ENCODE data around the gene SRCIN1. TPM values are rescaled to one million over a fixed set of nuclear protein-coding genes. Genes with fewer than 3 reads are reported as not detected.
"Not testable (repeated sequence)": the region's sequence is repeated elsewhere in the genome, so short reads cannot be mapped to it uniquely, and the experiment has no call there.

Gene SRCIN1
- total and polyA plus RNA-seq, 2 donors: 0.52 to 1.1 TPM

GRCh38 chr17:38538906-38539305, 66.8 kb downstream of the SRCIN1 start:
- H3K27me3 ChIP-seq (ENCODE audit: control insufficient read depth in 2 of 2, insufficient read depth in 1 of 2, low read length in 1 of 2): peaks cover 0 to 37% of the 10 kb centered on the region in 2 donors
- 97% methylated on average over 9 of the region's 9 CpGs for WGBS

GRCh38 chr17:38536661-38537060, 69.1 kb downstream of the SRCIN1 start:
- Histone ChIP-seq H3K27me3 (ENCODE audit: control insufficient read depth in 2 of 2, insufficient read depth in 1 of 2, low read length in 1 of 2) (peaks cover 0 to 46% of the 10 kb centered on the region in 2 donors), H3K36me3 (ENCODE audit: control insufficient read depth in 2 of 2, insufficient read depth in 2 of 2, low read length in 1 of 2) (no peaks in the 10 kb centered on the region), H3K4me3 (ENCODE audit: low read length in 2 of 2) (no peak overlapping the region), H3K9me3 (ENCODE audit: control insufficient read depth in 2 of 2, insufficient read depth in 1 of 2, low read length in 1 of 2) (no peaks in the 10 kb centered on the region), H3K4me1 (ENCODE audit: control insufficient read depth in 2 of 2, insufficient read depth in 2 of 2, low read length in 2 of 2) (no peaks in the 10 kb centered on the region), H3K27ac (ENCODE audit: low read depth in 1 of 2, low read length in 1 of 2) (no peak overlapping the region)
- no peak for DNase-seq (ENCODE audit: low read depth in 6 of 9, low spot score in 9 of 9)
- 97% methylated on average over 4 of the region's 4 CpGs for WGBS

More at GRCh38 chr17:38538906-38539305, 66.8 kb downstream of the SRCIN1 start:
- no peak overlapping the region for H3K4me3 ChIP-seq (ENCODE audit: low read length in 2 of 2)
- H3K4me1 ChIP-seq (ENCODE audit: control insufficient read depth in 2 of 2, insufficient read depth in 2 of 2, low read length in 2 of 2): no peaks in the 10 kb centered on the region
- H3K27ac ChIP-seq (ENCODE audit: low read depth in 1 of 2, low read length in 1 of 2): no peak overlapping the region
- no peaks in the 10 kb centered on the region for H3K9me3 ChIP-seq (ENCODE audit: control insufficient read depth in 2 of 2, insufficient read depth in 1 of 2, low read length in 1 of 2)
- no peaks in the 10 kb centered on the region for H3K36me3 ChIP-seq (ENCODE audit: control insufficient read depth in 2 of 2, insufficient read depth in 2 of 2, low read length in 1 of 2)
- DNase-seq (ENCODE audit: low read depth in 6 of 9, low spot score in 9 of 9): no peak

- Histone ChIP-seq H3K9me3 (ENCODE audit: control insufficient read depth in 2 of 2, insufficient read depth in 1 of 2, low read length in 1 of 2) (no peaks in the 10 kb centered on the region), H3K36me3 (ENCODE audit: control insufficient read depth in 2 of 2, insufficient read depth in 2 of 2, low read length in 1 of 2) (no peaks in the 10 kb centered on the region), H3K27me3 (ENCODE audit: control insufficient read depth in 2 of 2, insufficient read depth in 1 of 2, low read length in 1 of 2) (peaks cover 0 to 45% of the 10 kb centered on the region in 2 donors), H3K27ac (ENCODE audit: low read depth in 1 of 2, low read length in 1 of 2) (no peak overlapping the region), H3K4me1 (ENCODE audit: control insufficient read depth in 2 of 2, insufficient read depth in 2 of 2, low read length in 2 of 2) (no peaks in the 10 kb centered on the region), H3K4me3 (ENCODE audit: low read length in 2 of 2) (no peak overlapping the region)
- 93% methylated on average over 8 of the region's 8 CpGs for WGBS
- DNase-seq (ENCODE audit: low read depth in 6 of 9, low spot score in 9 of 9): no peak
Measured at GRCh38 chr17:38535886-38536285, 69.9 kb downstream of the SRCIN1 start.

GRCh38 chr17:38534498-38534885, 71.3 kb downstream of the SRCIN1 start:
- H3K27ac ChIP-seq (ENCODE audit: low read depth in 1 of 2, low read length in 1 of 2): no peak overlapping the region
- no peaks in the 10 kb centered on the region for H3K9me3 ChIP-seq (ENCODE audit: control insufficient read depth in 2 of 2, insufficient read depth in 1 of 2, low read length in 1 of 2)
- no peak for DNase-seq (ENCODE audit: low read depth in 6 of 9, low spot score in 9 of 9)
- no peak overlapping the region for H3K4me3 ChIP-seq (ENCODE audit: low read length in 2 of 2)
- H3K27me3 ChIP-seq (ENCODE audit: control insufficient read depth in 2 of 2, insufficient read depth in 1 of 2, low read length in 1 of 2): peaks cover 0 to 50% of the 10 kb centered on the region in 2 donors
- H3K4me1 ChIP-seq (ENCODE audit: control insufficient read depth in 2 of 2, insufficient read depth in 2 of 2, low read length in 2 of 2): no peaks in the 10 kb centered on the region
- no peaks in the 10 kb centered on the region for H3K36me3 ChIP-seq (ENCODE audit: control insufficient read depth in 2 of 2, insufficient read depth in 2 of 2, low read length in 1 of 2)
- 69% methylated on average over 7 of the region's 7 CpGs for WGBS

- no peak overlapping the region for H3K4me3 ChIP-seq (ENCODE audit: low read length in 2 of 2)
- peaks cover 0 to 48% of the 10 kb centered on the region in 2 donors for H3K27me3 ChIP-seq (ENCODE audit: control insufficient read depth in 2 of 2, insufficient read depth in 1 of 2, low read length in 1 of 2)
- no peak overlapping the region for H3K27ac ChIP-seq (ENCODE audit: low read depth in 1 of 2, low read length in 1 of 2)
- 85% methylated on average over 13 of the region's 13 CpGs for WGBS
- no peaks in the 10 kb centered on the region for H3K36me3 ChIP-seq (ENCODE audit: control insufficient read depth in 2 of 2, insufficient read depth in 2 of 2, low read length in 1 of 2)
- no peaks in the 10 kb centered on the region for H3K9me3 ChIP-seq (ENCODE audit: control insufficient read depth in 2 of 2, insufficient read depth in 1 of 2, low read length in 1 of 2)
- no peaks in the 10 kb centered on the region for H3K4me1 ChIP-seq (ENCODE audit: control insufficient read depth in 2 of 2, insufficient read depth in 2 of 2, low read length in 2 of 2)
- DNase-seq (ENCODE audit: low read depth in 6 of 9, low spot score in 9 of 9): no peak
Measured at GRCh38 chr17:38533866-38534497, 71.8 kb downstream of the SRCIN1 start.

- Histone ChIP-seq H3K4me3 (ENCODE audit: low read length in 2 of 2) (no peak overlapping the region), H3K27ac (ENCODE audit: low read depth in 1 of 2, low read length in 1 of 2) (no peak overlapping the region), H3K27me3 (ENCODE audit: control insufficient read depth in 2 of 2, insufficient read depth in 1 of 2, low read length in 1 of 2) (peaks cover 0 to 51% of the 10 kb centered on the region in 2 donors), H3K9me3 (ENCODE audit: control insufficient read depth in 2 of 2, insufficient read depth in 1 of 2, low read length in 1 of 2) (no peaks in the 10 kb centered on the region), H3K36me3 (ENCODE audit: control insufficient read depth in 2 of 2, insufficient read depth in 2 of 2, low read length in 1 of 2) (no peaks in the 10 kb centered on the region), H3K4me1 (ENCODE audit: control insufficient read depth in 2 of 2, insufficient read depth in 2 of 2, low read length in 2 of 2) (no peaks in the 10 kb centered on the region)
- DNase-seq (ENCODE audit: low read depth in 6 of 9, low spot score in 9 of 9): no peak
- WGBS: 87% methylated on average over 9 of the region's 9 CpGs
Measured at GRCh38 chr17:38533241-38533640, 72.5 kb downstream of the SRCIN1 start.

- Histone ChIP-seq H3K9me3 (ENCODE audit: control insufficient read depth in 2 of 2, insufficient read depth in 1 of 2, low read length in 1 of 2) (no peaks in the 10 kb centered on the region), H3K27ac (ENCODE audit: low read depth in 1 of 2, low read length in 1 of 2) (no peak overlapping the region), H3K4me3 (ENCODE audit: low read length in 2 of 2) (no peak overlapping the region), H3K4me1 (ENCODE audit: control insufficient read depth in 2 of 2, insufficient read depth in 2 of 2, low read length in 2 of 2) (no peaks in the 10 kb centered on the region), H3K27me3 (ENCODE audit: control insufficient read depth in 2 of 2, insufficient read depth in 1 of 2, low read length in 1 of 2) (peaks cover 0 to 55% of the 10 kb centered on the region in 2 donors), H3K36me3 (ENCODE audit: control insufficient read depth in 2 of 2, insufficient read depth in 2 of 2, low read length in 1 of 2) (no peaks in the 10 kb centered on the region)
- 86% methylated on average over 16 of the region's 16 CpGs for WGBS
- no peak for DNase-seq (ENCODE audit: low read depth in 6 of 9, low spot score in 9 of 9)
Measured at GRCh38 chr17:38532451-38532850, 73.3 kb downstream of the SRCIN1 start.

GRCh38 chr17:38531761-38532160, 74.0 kb downstream of the SRCIN1 start:
- not testable (repeated sequence) for H3K36me3 ChIP-seq (ENCODE audit: control insufficient read depth in 2 of 2, insufficient read depth in 2 of 2, low read length in 1 of 2); H3K4me1 ChIP-seq (ENCODE audit: control insufficient read depth in 2 of 2, insufficient read depth in 2 of 2, low read length in 2 of 2); H3K9me3 ChIP-seq (ENCODE audit: control insufficient read depth in 2 of 2, insufficient read depth in 1 of 2, low read length in 1 of 2); H3K27ac ChIP-seq (ENCODE audit: low read depth in 1 of 2, low read length in 1 of 2); H3K4me3 ChIP-seq (ENCODE audit: low read length in 2 of 2); DNase-seq (ENCODE audit: low read depth in 6 of 9, low spot score in 9 of 9)
- H3K27me3 ChIP-seq (ENCODE audit: control insufficient read depth in 2 of 2, insufficient read depth in 1 of 2, low read length in 1 of 2): peaks cover 0 to 55% of the 10 kb centered on the region in 2 donors
- 94% methylated on average over 11 of the region's 11 CpGs for WGBS

- H3K36me3 ChIP-seq (ENCODE audit: control insufficient read depth in 2 of 2, insufficient read depth in 2 of 2, low read length in 1 of 2); H3K4me1 ChIP-seq (ENCODE audit: control insufficient read depth in 2 of 2, insufficient read depth in 2 of 2, low read length in 2 of 2); H3K4me3 ChIP-seq (ENCODE audit: low read length in 2 of 2); DNase-seq (ENCODE audit: low read depth in 6 of 9, low spot score in 9 of 9); H3K9me3 ChIP-seq (ENCODE audit: control insufficient read depth in 2 of 2, insufficient read depth in 1 of 2, low read length in 1 of 2); H3K27ac ChIP-seq (ENCODE audit: low read depth in 1 of 2, low read length in 1 of 2): not testable (repeated sequence)
- peaks cover 0 to 49% of the 10 kb centered on the region in 2 donors for H3K27me3 ChIP-seq (ENCODE audit: control insufficient read depth in 2 of 2, insufficient read depth in 1 of 2, low read length in 1 of 2)
- 79% methylated on average over 10 of the region's 11 CpGs for WGBS
Measured at GRCh38 chr17:38530856-38531255, 74.9 kb downstream of the SRCIN1 start.

Data from thymus (tissue), 11 donors.